ENCODE data around the gene PINK1. TPM values are rescaled to one million over a fixed set of nuclear protein-coding genes. Genes with fewer than 3 reads are reported as not detected.
A peak's percentile ranks its signal among the peaks of the same experiment; 100 is the strongest.

The PINK1 gene
- total RNA-seq, 1 donor: 43.0 TPM

DNA sequence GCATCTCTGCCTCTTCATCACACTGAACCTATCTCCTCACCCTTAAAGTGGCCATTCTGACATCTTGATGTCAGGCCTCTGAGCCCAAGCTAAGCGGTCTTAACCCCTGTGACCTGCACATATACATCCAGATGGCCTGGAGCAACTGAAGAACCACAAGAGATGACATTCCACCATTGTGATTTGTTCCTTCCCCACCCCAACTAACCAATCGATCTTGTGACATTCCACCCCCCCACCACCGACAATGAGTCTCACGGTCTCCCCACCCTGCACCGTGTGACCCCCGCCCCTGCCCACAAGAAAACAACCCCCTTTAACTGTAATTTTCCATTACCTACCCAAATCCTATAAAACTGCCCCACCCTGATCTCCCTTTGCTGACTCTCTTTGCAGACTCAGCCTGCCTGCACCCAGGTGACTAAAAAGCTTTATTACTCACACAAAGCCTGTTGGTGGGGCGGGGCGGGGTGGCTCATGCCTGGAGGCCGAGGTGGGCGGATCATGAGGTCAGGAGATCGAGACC lies 21.0 kb upstream of the PINK1 start:
- TF ChIP-seq, protein P1, sequence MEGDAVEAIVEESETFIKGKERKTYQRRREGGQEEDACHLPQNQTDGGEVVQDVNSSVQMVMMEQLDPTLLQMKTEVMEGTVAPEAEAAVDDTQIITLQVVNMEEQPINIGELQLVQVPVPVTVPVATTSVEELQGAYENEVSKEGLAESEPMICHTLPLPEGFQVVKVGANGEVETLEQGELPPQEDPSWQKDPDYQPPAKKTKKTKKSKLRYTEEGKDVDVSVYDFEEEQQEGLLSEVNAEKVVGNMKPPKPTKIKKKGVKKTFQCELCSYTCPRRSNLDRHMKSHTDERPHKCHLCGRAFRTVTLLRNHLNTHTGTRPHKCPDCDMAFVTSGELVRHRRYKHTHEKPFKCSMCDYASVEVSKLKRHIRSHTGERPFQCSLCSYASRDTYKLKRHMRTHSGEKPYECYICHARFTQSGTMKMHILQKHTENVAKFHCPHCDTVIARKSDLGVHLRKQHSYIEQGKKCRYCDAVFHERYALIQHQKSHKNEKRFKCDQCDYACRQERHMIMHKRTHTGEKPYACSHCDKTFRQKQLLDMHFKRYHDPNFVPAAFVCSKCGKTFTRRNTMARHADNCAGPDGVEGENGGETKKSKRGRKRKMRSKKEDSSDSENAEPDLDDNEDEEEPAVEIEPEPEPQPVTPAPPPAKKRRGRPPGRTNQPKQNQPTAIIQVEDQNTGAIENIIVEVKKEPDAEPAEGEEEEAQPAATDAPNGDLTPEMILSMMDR (IDR thresholded peaks at IDR 0.05; ENCODE audit: insufficient read depth, low read length): no peak
- no peak for DNase-seq (ENCODE audit: low read depth)
- H3K4me3 ChIP-seq (ENCODE audit: low read depth, low read length): no peak overlapping the region

DNA sequence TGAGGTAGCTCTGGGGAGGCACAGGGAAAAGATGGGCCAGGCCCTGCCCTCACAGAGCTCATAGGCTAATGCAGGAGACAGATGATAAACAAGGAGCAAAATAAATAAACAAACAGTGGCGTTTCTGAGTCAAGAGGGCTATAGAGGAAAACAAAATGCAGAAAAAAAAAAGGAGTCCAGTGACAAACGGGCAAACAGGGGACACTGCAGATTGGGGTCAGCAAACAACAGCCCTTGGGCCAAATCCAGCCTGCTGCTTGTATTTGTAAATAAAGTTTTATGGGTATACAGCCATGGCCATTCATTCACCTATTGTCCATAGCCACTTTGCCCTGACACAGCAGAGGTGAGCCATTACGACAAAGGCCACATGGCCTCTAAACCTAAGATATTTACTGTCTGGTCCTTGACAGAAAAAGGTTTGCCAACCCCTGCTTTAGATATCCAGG lies 19.1 kb upstream of the PINK1 start:
- TF ChIP-seq, protein P1 (IDR thresholded peaks at IDR 0.05; ENCODE audit: insufficient read depth, low read length): no peak
- no peak for DNase-seq (ENCODE audit: low read depth)
- H3K4me3 ChIP-seq (ENCODE audit: low read depth, low read length): no peak overlapping the region

- H3K4me3 ChIP-seq (ENCODE audit: low read depth, low read length): no peak overlapping the region
- peak; percentile 42 for DNase-seq (ENCODE audit: low read depth)
- TF ChIP-seq, protein P1 (IDR thresholded peaks at IDR 0.05; ENCODE audit: insufficient read depth, low read length): no peak
Measured at GRCh38 chr1:20615946-20616846, 17.1 kb upstream of the PINK1 start.

GRCh38 chr1:20616847-20617487 lies 16.3 kb upstream of the PINK1 start:
- TF ChIP-seq, protein P1 (IDR thresholded peaks at IDR 0.05; ENCODE audit: insufficient read depth, low read length): no peak

GRCh38 chr1:20618550-20618949 lies 14.7 kb upstream of the PINK1 start:
- H3K4me3 ChIP-seq (ENCODE audit: low read depth, low read length): no peak overlapping the region
- TF ChIP-seq, protein P1 (IDR thresholded peaks at IDR 0.05; ENCODE audit: insufficient read depth, low read length): no peak
- DNase-seq (ENCODE audit: low read depth): no peak

More at GRCh38 chr1:20616847-20617487, 16.3 kb upstream of the PINK1 start:
- no peak overlapping the region for H3K4me3 ChIP-seq (ENCODE audit: low read depth, low read length)
- no peak for DNase-seq (ENCODE audit: low read depth)

- TF ChIP-seq, protein P1 (IDR thresholded peaks at IDR 0.05; ENCODE audit: insufficient read depth, low read length): no peak
- DNase-seq (ENCODE audit: low read depth): no peak
Measured at GRCh38 chr1:20619999-20620398, 13.3 kb upstream of the PINK1 start.

More at GRCh38 chr1:20619999-20620398, 13.3 kb upstream of the PINK1 start:
- H3K4me3 ChIP-seq (ENCODE audit: low read depth, low read length): no peak overlapping the region

All from fibroblast of the aortic adventitia (primary cell).